GM12865 (cell line): ENCODE data around the gene TSPEAR.
"Not testable (repeated sequence)": the region's sequence is repeated elsewhere in the genome, so short reads cannot be mapped to it uniquely, and the experiment has no call there.

Experiments used
- DNase-seq: peaks from one replicate; pipeline ENCODE4 v3.0.0; 2010; ENCODE audit warnings: low read depth
- H3K4me3 ChIP-seq: 2 replicates; pipeline ENCODE4 v1.5.1; 2011; ENCODE audit warnings: mild to moderate bottlenecking, low read depth, low read length, control low read depth
- TF ChIP-seq, protein P1 (sequence below): IDR thresholded peaks from 2 replicates; pipeline ENCODE4 v1.5.1; 2011; ENCODE audit warnings: low read length, control low read depth, low read depth, inconsistent platforms; ENCODE audit not compliant: insufficient read depth; ENCODE audit errors: missing control alignments

The TSPEAR gene

DNA sequence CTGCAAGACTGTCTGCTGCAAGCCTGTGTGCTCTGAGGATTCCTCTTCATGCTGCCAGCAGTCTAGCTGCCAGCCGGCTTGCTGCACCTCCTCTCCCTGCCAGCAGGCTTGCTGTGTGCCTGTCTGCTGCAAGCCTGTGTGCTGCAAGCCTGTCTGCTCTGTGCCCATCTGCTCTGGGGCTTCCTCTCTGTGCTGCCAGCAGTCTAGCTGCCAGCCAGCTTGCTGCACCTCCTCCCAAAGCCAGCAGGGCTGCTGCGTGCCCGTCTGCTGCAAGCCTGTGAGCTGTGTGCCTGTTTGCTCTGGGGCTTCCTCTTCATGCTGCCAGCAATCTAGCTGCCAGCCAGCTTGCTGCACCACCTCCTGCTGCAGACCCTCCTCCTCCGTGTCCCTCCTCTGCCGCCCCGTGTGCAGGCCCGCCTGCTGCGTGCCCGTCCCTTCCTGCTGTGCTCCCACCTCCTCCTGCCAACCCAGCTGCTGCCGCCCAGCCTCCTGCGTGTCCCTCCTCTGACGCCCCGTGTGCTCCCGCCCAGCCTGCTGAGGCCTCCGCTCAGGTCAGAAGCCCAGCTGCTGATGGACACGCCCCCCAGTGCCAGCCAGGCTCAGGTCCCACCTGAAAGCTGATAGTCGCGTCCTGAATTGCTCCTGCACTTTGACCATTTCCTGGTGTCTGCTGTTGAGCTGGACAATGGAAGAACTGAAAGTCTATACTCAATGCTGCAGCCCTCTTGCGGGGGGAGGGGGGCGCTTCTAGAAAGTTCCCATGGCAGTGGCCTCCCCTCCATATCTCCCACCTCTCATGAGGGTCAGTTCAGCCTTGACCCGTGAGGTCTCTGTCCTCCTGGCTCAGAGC is 136.7 kb downstream of the TSPEAR start:
- no peak overlapping the region for H3K4me3 ChIP-seq
- no peak for DNase-seq
- TF ChIP-seq, protein P1, sequence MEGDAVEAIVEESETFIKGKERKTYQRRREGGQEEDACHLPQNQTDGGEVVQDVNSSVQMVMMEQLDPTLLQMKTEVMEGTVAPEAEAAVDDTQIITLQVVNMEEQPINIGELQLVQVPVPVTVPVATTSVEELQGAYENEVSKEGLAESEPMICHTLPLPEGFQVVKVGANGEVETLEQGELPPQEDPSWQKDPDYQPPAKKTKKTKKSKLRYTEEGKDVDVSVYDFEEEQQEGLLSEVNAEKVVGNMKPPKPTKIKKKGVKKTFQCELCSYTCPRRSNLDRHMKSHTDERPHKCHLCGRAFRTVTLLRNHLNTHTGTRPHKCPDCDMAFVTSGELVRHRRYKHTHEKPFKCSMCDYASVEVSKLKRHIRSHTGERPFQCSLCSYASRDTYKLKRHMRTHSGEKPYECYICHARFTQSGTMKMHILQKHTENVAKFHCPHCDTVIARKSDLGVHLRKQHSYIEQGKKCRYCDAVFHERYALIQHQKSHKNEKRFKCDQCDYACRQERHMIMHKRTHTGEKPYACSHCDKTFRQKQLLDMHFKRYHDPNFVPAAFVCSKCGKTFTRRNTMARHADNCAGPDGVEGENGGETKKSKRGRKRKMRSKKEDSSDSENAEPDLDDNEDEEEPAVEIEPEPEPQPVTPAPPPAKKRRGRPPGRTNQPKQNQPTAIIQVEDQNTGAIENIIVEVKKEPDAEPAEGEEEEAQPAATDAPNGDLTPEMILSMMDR = no peak

DNA sequence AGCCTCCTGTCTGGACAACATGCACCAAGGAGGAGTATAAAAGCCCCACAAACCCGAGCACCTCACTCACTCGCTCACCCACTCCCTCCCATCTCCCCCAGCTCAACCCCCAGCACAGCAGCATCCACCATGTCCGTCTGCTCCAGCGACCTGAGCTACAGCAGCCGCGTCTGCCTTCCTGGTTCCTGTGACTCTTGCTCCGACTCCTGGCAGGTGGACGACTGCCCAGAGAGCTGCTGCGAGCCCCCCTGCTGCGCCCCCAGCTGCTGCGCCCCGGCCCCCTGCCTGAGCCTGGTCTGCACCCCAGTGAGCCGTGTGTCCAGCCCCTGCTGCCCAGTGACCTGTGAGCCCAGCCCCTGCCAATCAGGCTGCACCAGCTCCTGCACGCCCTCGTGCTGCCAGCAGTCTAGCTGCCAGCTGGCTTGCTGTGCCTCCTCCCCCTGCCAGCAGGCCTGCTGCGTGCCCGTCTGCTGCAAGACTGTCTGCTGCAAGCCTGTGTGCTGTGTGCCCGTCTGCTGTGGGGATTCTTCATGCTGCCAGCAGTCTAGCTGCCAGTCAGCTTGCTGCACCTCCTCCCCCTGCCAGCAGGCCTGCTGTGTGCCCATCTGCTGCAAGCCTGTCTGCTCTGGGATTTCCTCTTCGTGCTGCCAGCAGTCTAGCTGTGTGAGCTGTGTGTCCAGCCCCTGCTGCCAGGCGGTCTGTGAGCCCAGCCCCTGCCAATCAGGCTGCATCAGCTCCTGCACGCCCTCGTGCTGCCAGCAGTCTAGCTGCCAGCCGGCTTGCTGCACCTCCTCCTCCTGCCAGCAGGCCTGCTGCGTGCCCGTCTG is 137.5 kb downstream of the TSPEAR start, which contains the start of gene KRTAP10-4:
KRTAP10-4 (plus strand) TSS at position 100 of the 827 bp plus-strand sequence; CDS start at position 130, 30 bp downstream.
- not testable (repeated sequence) for DNase-seq, H3K4me3 ChIP-seq

DNA sequence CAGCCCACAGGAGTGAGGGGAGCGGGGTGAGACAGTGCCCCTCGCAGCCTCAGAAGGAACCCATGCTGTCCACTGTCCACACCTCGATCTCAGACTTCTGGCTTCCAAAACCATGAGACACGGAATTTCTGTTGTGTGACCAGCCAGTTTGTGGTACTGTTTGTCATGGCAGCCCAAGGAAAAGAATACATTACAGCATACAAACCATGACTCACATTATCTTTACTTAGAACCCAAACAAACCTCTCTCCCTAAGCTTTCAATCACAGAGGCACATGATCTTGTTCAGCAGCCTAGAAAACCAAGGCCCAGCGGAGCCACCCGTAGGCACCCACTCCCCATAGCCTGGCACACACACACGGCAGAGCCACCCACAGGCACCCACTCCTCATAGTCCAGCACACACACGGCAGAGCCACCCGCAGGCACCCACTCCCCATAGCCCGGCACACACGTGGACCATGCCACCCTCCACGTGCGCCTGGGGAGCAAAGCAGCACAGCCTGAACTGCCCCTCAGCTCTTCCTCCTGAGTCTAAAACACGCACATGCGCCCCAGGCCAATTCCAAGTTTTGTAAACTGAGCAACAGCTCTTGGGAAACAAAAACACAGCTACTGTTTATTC is 138.3 kb downstream of the TSPEAR start:
- DNase-seq = no peak
- H3K4me3 ChIP-seq = no peak overlapping the region
- TF ChIP-seq, protein P1 = no peak

DNA sequence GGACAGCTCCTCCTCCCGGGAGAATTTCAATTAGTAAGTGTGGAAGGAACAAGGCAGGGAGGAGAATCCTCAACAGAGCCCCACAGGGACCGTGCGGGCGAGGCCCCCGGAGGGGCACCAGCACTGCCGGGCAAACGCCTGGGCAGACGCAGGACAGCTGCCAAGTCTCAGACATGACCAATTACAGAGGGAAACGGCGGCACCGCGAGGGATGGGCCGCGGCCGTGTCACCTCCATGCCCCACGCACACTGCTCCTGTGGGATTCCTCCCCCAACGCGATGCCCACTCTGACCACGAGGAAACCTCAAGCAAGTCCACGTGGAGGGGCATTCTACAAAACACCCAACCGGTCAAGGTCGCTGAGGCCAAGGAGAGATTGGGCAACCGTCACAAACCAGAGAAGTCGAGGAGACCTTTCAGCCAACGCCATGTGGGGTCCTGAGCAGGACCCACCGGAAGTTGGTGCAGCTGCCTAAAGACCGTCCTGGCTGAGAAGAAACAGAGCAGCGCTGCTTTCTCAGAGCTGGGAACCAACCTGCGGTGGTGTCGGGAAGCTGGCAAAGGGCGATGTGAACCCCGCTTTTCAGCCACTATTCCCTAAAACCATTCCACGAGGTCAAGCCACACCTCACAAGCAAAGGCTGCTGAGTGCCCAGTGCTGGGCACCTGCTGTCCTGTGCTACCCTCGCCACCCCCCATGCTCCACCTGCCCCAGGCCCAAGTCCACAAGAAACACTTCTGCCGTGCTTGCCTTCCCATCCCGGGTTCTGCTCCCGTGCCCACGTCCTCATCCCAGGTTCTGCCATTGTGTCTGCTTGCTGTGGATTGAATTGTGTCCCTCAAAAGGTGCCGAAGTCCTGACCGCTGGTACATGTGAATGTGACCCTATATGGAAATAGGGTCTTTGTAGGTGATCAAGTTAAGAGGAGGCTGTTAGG is 139.3 kb downstream of the TSPEAR start:
- TF ChIP-seq, protein P1 = no peak
- no peak for DNase-seq
- H3K4me3 ChIP-seq = no peak overlapping the region

DNA sequence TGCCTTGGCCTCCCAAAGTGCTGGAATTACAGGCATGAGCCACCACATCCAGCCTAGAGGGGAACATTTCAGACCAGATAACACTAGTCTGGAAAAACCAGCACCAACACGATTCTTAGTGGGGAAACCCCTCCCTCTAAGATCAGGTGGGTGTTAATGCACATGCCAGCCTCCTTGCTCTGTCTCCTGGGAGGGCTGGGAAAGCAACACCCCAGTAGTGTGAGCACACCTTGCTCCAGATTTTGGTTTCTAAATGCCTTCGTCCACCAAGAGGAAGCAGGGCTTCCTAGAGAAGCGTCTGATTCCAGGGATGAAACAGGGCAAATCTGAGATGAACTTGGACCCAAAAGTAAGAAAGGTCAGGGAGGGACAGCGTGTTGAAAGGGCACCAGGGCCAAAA is 140.1 kb downstream of the TSPEAR start:
- H3K4me3 ChIP-seq = no peak overlapping the region
- DNase-seq = no peak
- TF ChIP-seq, protein P1 = no peak

DNA sequence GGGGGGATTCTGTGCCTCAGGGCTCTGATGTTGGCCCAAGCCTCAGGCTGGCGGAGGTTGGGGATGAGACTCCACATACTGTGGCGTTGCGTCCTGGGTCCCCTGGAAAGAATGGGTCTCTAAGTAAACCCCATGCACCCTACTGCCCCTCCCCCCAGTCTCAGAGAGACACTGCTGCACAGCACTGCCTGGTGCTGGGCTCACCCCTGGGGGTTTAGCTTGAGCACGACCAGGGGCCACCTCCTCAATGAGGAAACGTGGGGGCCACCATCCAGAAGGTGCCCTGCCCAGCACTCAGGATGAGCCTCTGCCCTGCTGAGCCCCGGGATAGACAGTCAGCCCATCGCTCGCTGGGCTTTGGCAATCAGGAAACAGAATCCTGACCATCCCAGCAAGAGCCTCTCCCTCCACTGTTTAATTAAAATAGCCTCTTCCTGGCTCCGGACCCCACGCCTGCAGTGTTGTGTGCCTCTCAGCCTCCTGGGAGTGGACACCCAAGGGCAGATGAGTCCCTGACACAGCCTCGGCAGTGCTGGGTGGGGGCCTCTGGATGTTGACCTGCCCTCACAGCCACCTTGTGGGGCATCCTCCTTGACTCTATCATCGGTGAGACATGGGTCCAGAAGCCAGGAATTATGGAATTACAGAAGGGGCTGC is 141.4 kb downstream of the TSPEAR start:
- no peak overlapping the region for H3K4me3 ChIP-seq
- DNase-seq = no peak
- TF ChIP-seq, protein P1 = no peak
